ENCODE data around the gene PCGF2. TPM values are rescaled to one million over a fixed set of nuclear protein-coding genes. Genes with fewer than 3 reads are reported as not detected.

Gene PCGF2
- total RNA-seq, 1 donor from 2014 or later: 4.4 TPM

- DNase-seq (ENCODE audit: low spot score) (peak; percentile 77), ATAC-seq (peak; percentile 46)
Measured at GRCh38 chr17:38704606-38705522, 43.3 kb downstream of the PCGF2 start, which contains the start of gene MLLT6. Gene MLLT6 (plus strand): TSS chr17:38705273. CDS start chr17:38705633, 360 bp downstream.

GRCh38 chr17:38703742-38704605 lies 44.2 kb downstream of the PCGF2 start:
- peak; percentile 92 for DNase-seq (ENCODE audit: low spot score)
- ATAC-seq: peak; percentile 60

GRCh38 chr17:38702916-38703741 lies 45.0 kb downstream of the PCGF2 start:
- no peak for ATAC-seq
- DNase-seq (ENCODE audit: low spot score): peak; percentile 63

GRCh38 chr17:38702166-38702915 lies 45.8 kb downstream of the PCGF2 start:
- DNase-seq (ENCODE audit: low spot score): peak; percentile 92
- peak; percentile 67 for ATAC-seq

GRCh38 chr17:38701504-38702165 lies 46.5 kb downstream of the PCGF2 start:
- ATAC-seq: peak; percentile 0
- peak; percentile 55 for DNase-seq (ENCODE audit: low spot score)

GRCh38 chr17:38698760-38699159 lies 49.4 kb downstream of the PCGF2 start:
- DNase-seq (ENCODE audit: low spot score) (no peak), ATAC-seq (no peak)

- no peak for DNase-seq (ENCODE audit: low spot score)
- no peak for ATAC-seq
Measured at GRCh38 chr17:38697061-38697820, 50.9 kb downstream of the PCGF2 start.

GRCh38 chr17:38693700-38694329 lies 54.3 kb downstream of the PCGF2 start:
- DNase-seq (ENCODE audit: low spot score): peak; percentile 93
- peak; percentile 95 for ATAC-seq

- no peak for ATAC-seq
- DNase-seq (ENCODE audit: low spot score): no peak
Measured at GRCh38 chr17:38691154-38691553, 57.0 kb downstream of the PCGF2 start.

- DNase-seq (ENCODE audit: low spot score): no peak
Measured at GRCh38 chr17:38690386-38690785, 57.8 kb downstream of the PCGF2 start.

GRCh38 chr17:38687286-38687685 lies 60.9 kb downstream of the PCGF2 start:
- ATAC-seq (no peak), DNase-seq (ENCODE audit: low spot score) (no peak)

More at GRCh38 chr17:38690386-38690785, 57.8 kb downstream of the PCGF2 start:
- no peak for ATAC-seq

- peak; percentile 48 for DNase-seq (ENCODE audit: low spot score)
- ATAC-seq: peak; percentile 49
Measured at GRCh38 chr17:38685491-38685890, 62.6 kb downstream of the PCGF2 start.

Other genes starting within 250 kb of the PCGF2 start
- 19.3 TPM for gene SRCIN1, start 142.4 kb downstream of the PCGF2 start, total RNA-seq
- gene EPOP, start 73.4 kb downstream of the PCGF2 start, total RNA-seq: 2.7 TPM
- gene MLLT6, start 43.1 kb downstream of the PCGF2 start, total RNA-seq: 29.5 TPM
- 81.9 TPM for gene CISD3, start 18.0 kb downstream of the PCGF2 start, total RNA-seq
- gene PSMB3, start 4.4 kb upstream of the PCGF2 start, total RNA-seq: 98.2 TPM
- 19.8 TPM for gene PIP4K2B, start 51.2 kb upstream of the PCGF2 start, total RNA-seq
- gene CWC25, start 77.0 kb upstream of the PCGF2 start, total RNA-seq: 11.2 TPM
- 371 TPM for gene RPL23, start 105.4 kb upstream of the PCGF2 start, total RNA-seq
- gene LASP1, start 121.7 kb upstream of the PCGF2 start, total RNA-seq: 58.5 TPM
- 0.08 TPM for gene FBXO47, start 219.1 kb upstream of the PCGF2 start, total RNA-seq

All from left lobe of liver (tissue), 2 donors.